DND-41 (cell line): ENCODE data around the gene TP53BP1.

Source experiments
- ATAC-seq: fragments of 200-7000 bp; cut with Tn5 transposase; 3 replicates; pipeline ENCODE4 v1.9.1; 2021; ENCODE audit warnings: low read depth; ENCODE audit not compliant: insufficient read depth
- DNase-seq: peaks from one replicate; pipeline ENCODE4 v3.0.0-alpha.2; 2020
- H2AFZ ChIP-seq: 2 replicates; pipeline ENCODE4 v1.6.0; 2012; ENCODE audit warnings: low read depth, low read length
- H3K27ac ChIP-seq: 2 replicates; pipeline ENCODE4 v1.5.1; 2012; ENCODE audit warnings: low read length, inconsistent platforms
- H3K27me3 ChIP-seq: fragments of 200-600 bp; sonication (generic); 2 replicates; pipeline ENCODE4 v1.6.0; 2012; ENCODE audit warnings: low read length, mild to moderate bottlenecking, inconsistent platforms; ENCODE audit not compliant: insufficient read depth, poor library complexity
- H3K36me3 ChIP-seq: 2 replicates; pipeline ENCODE4 v1.5.1; 2012; ENCODE audit warnings: low read length, inconsistent platforms; ENCODE audit not compliant: insufficient read depth
- H3K4me1 ChIP-seq: 2 replicates; pipeline ENCODE4 v1.5.1; 2012; ENCODE audit warnings: mild to moderate bottlenecking, low read length; ENCODE audit not compliant: insufficient read depth
- H3K4me2 ChIP-seq: 2 replicates; pipeline ENCODE4 v1.6.0; 2012; ENCODE audit warnings: mild to moderate bottlenecking, moderate library complexity, low read length, inconsistent platforms; ENCODE audit not compliant: insufficient read depth
- H3K4me3 ChIP-seq, 2 experiments: fragments of 200-600 bp in 1 of 2; shearing (Covaris generic) in 1 of 2; 2 replicates each; pipeline ENCODE4 v1.5.1; 2012 to 2016; ENCODE audit warnings: inconsistent platforms in 2 of 2, low read length in 2 of 2, mild to moderate bottlenecking in 2 of 2, low read depth in 1 of 2, moderate library complexity in 1 of 2
- H3K79me2 ChIP-seq: 2 replicates; pipeline ENCODE4 v1.6.0; 2012; ENCODE audit warnings: low read length, inconsistent platforms; ENCODE audit not compliant: insufficient read depth
- H3K9ac ChIP-seq: 2 replicates; pipeline ENCODE4 v1.6.0; 2012; ENCODE audit warnings: low read depth, mild to moderate bottlenecking, inconsistent platforms, low read length, moderate library complexity
- H3K9me3 ChIP-seq: 2 replicates; pipeline ENCODE4 v1.5.1; 2012; ENCODE audit warnings: low read length, moderate library complexity, mild to moderate bottlenecking, inconsistent platforms; ENCODE audit not compliant: insufficient read depth, severe bottlenecking
- H4K20me1 ChIP-seq: 2 replicates; pipeline ENCODE4 v1.6.0; 2012; ENCODE audit warnings: low read length; ENCODE audit not compliant: insufficient read depth
- EZH2 ChIP-seq: IDR thresholded peaks from 3 replicates; pipeline ENCODE4 v1.6.1; 2012; ENCODE audit warnings: borderline replicate concordance, low read depth, mild to moderate bottlenecking, moderate library complexity, low read length, inconsistent platforms; ENCODE audit not compliant: severe bottlenecking
- TF ChIP-seq, protein P1 (sequence below): IDR thresholded peaks from 2 replicates; pipeline ENCODE4 v1.5.1; 2012; ENCODE audit warnings: borderline replicate concordance, low read length, moderate library complexity, mild to moderate bottlenecking; ENCODE audit not compliant: poor library complexity, severe bottlenecking; ENCODE audit errors: extremely low read depth

The TP53BP1 gene

GRCh38 chr15:43527016-43527801 is 34.3 kb upstream of the TP53BP1 start:
- DNase-seq: no peak
- TF ChIP-seq, protein P1, sequence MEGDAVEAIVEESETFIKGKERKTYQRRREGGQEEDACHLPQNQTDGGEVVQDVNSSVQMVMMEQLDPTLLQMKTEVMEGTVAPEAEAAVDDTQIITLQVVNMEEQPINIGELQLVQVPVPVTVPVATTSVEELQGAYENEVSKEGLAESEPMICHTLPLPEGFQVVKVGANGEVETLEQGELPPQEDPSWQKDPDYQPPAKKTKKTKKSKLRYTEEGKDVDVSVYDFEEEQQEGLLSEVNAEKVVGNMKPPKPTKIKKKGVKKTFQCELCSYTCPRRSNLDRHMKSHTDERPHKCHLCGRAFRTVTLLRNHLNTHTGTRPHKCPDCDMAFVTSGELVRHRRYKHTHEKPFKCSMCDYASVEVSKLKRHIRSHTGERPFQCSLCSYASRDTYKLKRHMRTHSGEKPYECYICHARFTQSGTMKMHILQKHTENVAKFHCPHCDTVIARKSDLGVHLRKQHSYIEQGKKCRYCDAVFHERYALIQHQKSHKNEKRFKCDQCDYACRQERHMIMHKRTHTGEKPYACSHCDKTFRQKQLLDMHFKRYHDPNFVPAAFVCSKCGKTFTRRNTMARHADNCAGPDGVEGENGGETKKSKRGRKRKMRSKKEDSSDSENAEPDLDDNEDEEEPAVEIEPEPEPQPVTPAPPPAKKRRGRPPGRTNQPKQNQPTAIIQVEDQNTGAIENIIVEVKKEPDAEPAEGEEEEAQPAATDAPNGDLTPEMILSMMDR: no peak
- no peak for TF ChIP-seq EZH2
- Histone ChIP-seq H4K20me1 (peaks cover 49% of the 10 kb centered on the region; the same call in 1 of the 2 replicates), H3K4me3 (no peak overlapping the region), H3K27ac (no peak overlapping the region), H3K4me2 (no peak overlapping the region), H3K9ac (no peak overlapping the region), H2AFZ (no peak overlapping the region), H3K36me3 (peaks cover 84% of the 10 kb centered on the region), H3K27me3 (no peaks in the 10 kb centered on the region), H3K4me1 (no peaks in the 10 kb centered on the region), H3K9me3 (no peaks in the 10 kb centered on the region), H3K79me2 (peaks cover 17% of the 10 kb centered on the region; the same call in 1 of the 2 replicates)
- ATAC-seq: no peak; the same call in 2 of the 3 replicates

- Histone ChIP-seq H3K4me1 (no peaks in the 10 kb centered on the region), H3K4me3 (no peak overlapping the region), H3K27ac (no peak overlapping the region), H3K4me2 (no peak overlapping the region), H3K36me3 (peaks cover 92% of the 10 kb centered on the region), H3K27me3 (no peaks in the 10 kb centered on the region), H3K79me2 (peaks cover 25% of the 10 kb centered on the region), H2AFZ (no peak overlapping the region), H3K9ac (no peak overlapping the region), H3K9me3 (no peaks in the 10 kb centered on the region), H4K20me1 (peaks cover 57% of the 10 kb centered on the region; the same call in 1 of the 2 replicates)
- no peak for ATAC-seq
- DNase-seq: no peak
- no peak for TF ChIP-seq EZH2
- TF ChIP-seq, protein P1: no peak
Measured at GRCh38 chr15:43526261-43526930, 33.4 kb upstream of the TP53BP1 start.

- Histone ChIP-seq H3K4me2 (no peak overlapping the region), H3K27ac (no peak overlapping the region), H3K79me2 (peaks cover 38% of the 10 kb centered on the region), H3K9me3 (no peaks in the 10 kb centered on the region), H2AFZ (no peak overlapping the region), H3K9ac (no peak overlapping the region), H3K4me1 (peaks cover 5% of the 10 kb centered on the region), H3K27me3 (no peaks in the 10 kb centered on the region), H3K36me3 (peaks cover 98% of the 10 kb centered on the region), H4K20me1 (peaks cover 65% of the 10 kb centered on the region; the same call in 1 of the 2 replicates), H3K4me3 (no peak overlapping the region)
- TF ChIP-seq EZH2: no peak
- TF ChIP-seq, protein P1: no peak
- DNase-seq (no peak), ATAC-seq (no peak)
Measured at GRCh38 chr15:43525131-43525530, 32.2 kb upstream of the TP53BP1 start.
